Hepatocyte (in vitro differentiated cells): ENCODE results near the gene ALDH4A1. TPM values are rescaled to one million over a fixed set of nuclear protein-coding genes. Genes with fewer than 3 reads are reported as not detected.

ENCODE experiments used
- DNase-seq: peaks from one replicate; pipeline ENCODE4 v3.0.0-alpha.2; 2016; ENCODE audit warnings: low spot score
- H2AFZ ChIP-seq: fragments of 200-600 bp; sonication (generic); 2 replicates; pipeline ENCODE4 v1.6.0; 2016; ENCODE audit warnings: antibody characterized with exemption, mild to moderate bottlenecking
- H3K27ac ChIP-seq: fragments of 200-600 bp; sonication (generic); 2 replicates; pipeline ENCODE4 v1.5.1; 2016; ENCODE audit warnings: mild to moderate bottlenecking
- H3K27me3 ChIP-seq: fragments of 200-600 bp; sonication (generic); 2 replicates; pipeline ENCODE4 v1.6.1; 2016
- H3K36me3 ChIP-seq: fragments of 200-600 bp; sonication (generic); replicated peaks from 2 replicates; pipeline ENCODE4 v1.5.1; 2016; ENCODE audit warnings: low read depth; ENCODE audit not compliant: insufficient read depth
- H3K4me1 ChIP-seq: fragments of 200-600 bp; sonication (generic); 2 replicates; pipeline ENCODE4 v1.5.1; 2016; ENCODE audit warnings: mild to moderate bottlenecking, moderate library complexity; ENCODE audit not compliant: insufficient read depth
- H3K4me2 ChIP-seq: fragments of 200-600 bp; sonication (generic); 2 replicates; pipeline ENCODE4 v1.6.0; 2016
- H3K4me3 ChIP-seq: fragments of 200-600 bp; sonication (generic); 2 replicates; pipeline ENCODE4 v1.5.1; 2016; ENCODE audit warnings: mild to moderate bottlenecking
- H3K79me2 ChIP-seq: fragments of 200-600 bp; sonication (generic); 2 replicates; pipeline ENCODE4 v1.6.0; 2017; ENCODE audit warnings: mild to moderate bottlenecking
- H3K9me2 ChIP-seq: fragments of 200-600 bp; sonication (generic); replicated peaks from 2 replicates; pipeline ENCODE4 v1.6.0; 2017; ENCODE audit warnings: mild to moderate bottlenecking; ENCODE audit not compliant: insufficient read depth
- H3K9me3 ChIP-seq: fragments of 200-600 bp; sonication (generic); 2 replicates; pipeline ENCODE4 v1.5.1; 2016; ENCODE audit warnings: low read depth, mild to moderate bottlenecking
- H4K20me1 ChIP-seq: fragments of 200-600 bp; sonication (generic); 2 replicates; pipeline ENCODE4 v1.6.0; 2016; ENCODE audit warnings: mild to moderate bottlenecking; ENCODE audit not compliant: insufficient read depth, poor library complexity, severe bottlenecking
- EZH2 ChIP-seq: fragments of 200-600 bp; sonication (generic); IDR thresholded peaks from 2 replicates; pipeline ENCODE4 v1.6.1; 2016; ENCODE audit warnings: antibody characterized with exemption, mild to moderate bottlenecking, borderline replicate concordance
- EZH2phosphoT487 ChIP-seq: fragments of 200-600 bp; sonication (generic); IDR thresholded peaks from one replicate; pipeline ENCODE4 v1.6.1; 2018; ENCODE audit warnings: antibody characterized with exemption, mild to moderate bottlenecking, low read depth, moderate library complexity; ENCODE audit not compliant: unreplicated experiment, severe bottlenecking
- WGBS: methylation state at CpG from one replicate; pipeline ENCODE4 v1.1.6; 2016; ENCODE audit warnings: low lambda C conversion rate; ENCODE audit errors: missing lambda C conversion rate; 5-methylcytosine and 5-hydroxymethylcytosine counted together
- polyA plus RNA-seq: library from polyadenylated mRNA; unstranded; fragments of >200 nt; fragmentation: Nextera tagmentation; extraction: Ambion mirVana; gene quantifications from 2 replicates; pipeline ENCODE4 v1.2.1, GENCODE V29; 2016
- total RNA-seq: library from RNA; depleted of rRNA; stranded (reverse); fragments of >200 nt; gene quantifications from 2 replicates; pipeline ENCODE4 v1.2.3, GENCODE V29; 2014
- TF ChIP-seq, protein P1 (sequence below): fragments of 200-600 bp; sonication (generic); IDR thresholded peaks from 2 replicates; pipeline ENCODE4 v1.5.1; 2016; ENCODE audit warnings: antibody characterized with exemption, mild to moderate bottlenecking; ENCODE audit not compliant: poor library complexity

Gene ALDH4A1
- total and polyA plus RNA-seq, 2 experiments from 2014 or later: 41.4 to 49.1 TPM

DNA sequence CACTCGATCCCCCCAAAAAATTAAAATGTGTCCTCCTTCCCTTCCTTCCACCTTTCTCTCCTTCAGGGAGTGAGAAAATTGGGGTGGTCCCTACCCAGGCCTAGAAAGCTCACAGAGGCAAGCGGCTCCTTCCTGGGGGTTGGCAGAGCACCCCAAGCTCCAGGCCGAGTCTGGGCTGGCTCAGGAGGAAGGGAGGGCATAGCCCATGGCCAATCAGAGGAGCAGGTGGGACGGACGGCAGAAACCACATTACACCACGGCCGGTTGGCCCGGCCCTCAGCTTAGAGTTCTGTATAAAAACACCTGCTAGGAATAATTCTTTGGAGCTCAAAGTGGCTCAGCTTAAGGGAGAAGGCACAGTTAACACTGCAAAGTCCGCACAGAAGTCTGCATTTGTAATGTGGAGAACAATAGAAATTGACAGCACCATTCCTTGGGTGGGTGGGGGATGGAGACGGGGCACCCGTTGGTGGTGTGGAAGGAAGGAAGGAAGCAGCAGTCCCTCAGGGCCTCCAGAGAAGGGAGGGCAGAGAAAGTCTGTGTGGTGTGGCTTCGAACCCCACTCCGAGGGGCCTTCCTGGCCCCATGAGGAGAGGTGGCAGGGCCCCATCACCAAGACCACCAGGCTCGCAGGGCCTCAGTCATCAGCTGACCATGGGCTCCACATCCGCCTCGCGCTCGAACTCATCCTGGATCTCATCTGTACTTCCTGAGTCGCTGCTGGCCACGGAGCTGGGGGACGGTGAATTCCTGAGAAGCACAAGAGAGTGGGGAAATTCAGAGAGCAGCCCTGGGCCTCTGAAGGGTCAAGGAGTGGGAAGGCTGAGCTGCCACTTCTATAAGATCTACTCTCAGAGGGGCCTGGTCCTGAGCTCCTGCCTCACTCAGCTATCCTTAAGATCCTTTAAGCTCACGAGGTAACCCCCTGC, 5.8 kb upstream of the ALDH4A1 start:
- Histone ChIP-seq H3K4me1 (peaks cover 5% of the 10 kb centered on the region), H3K79me2 (no peaks in the 10 kb centered on the region), H3K4me2 (no peak overlapping the region), H3K9me3 (no peaks in the 10 kb centered on the region), H4K20me1 (no peaks in the 10 kb centered on the region), H3K27me3 (no peaks in the 10 kb centered on the region), H2AFZ (no peak overlapping the region), H3K36me3 (no peaks in the 10 kb centered on the region), H3K4me3 (no peak overlapping the region), H3K9me2 (no peaks in the 10 kb centered on the region), H3K27ac (no peak overlapping the region)
- WGBS: 83% methylated on average over 22 of the region's 22 CpGs
- no peak for DNase-seq
- TF ChIP-seq, protein P1, sequence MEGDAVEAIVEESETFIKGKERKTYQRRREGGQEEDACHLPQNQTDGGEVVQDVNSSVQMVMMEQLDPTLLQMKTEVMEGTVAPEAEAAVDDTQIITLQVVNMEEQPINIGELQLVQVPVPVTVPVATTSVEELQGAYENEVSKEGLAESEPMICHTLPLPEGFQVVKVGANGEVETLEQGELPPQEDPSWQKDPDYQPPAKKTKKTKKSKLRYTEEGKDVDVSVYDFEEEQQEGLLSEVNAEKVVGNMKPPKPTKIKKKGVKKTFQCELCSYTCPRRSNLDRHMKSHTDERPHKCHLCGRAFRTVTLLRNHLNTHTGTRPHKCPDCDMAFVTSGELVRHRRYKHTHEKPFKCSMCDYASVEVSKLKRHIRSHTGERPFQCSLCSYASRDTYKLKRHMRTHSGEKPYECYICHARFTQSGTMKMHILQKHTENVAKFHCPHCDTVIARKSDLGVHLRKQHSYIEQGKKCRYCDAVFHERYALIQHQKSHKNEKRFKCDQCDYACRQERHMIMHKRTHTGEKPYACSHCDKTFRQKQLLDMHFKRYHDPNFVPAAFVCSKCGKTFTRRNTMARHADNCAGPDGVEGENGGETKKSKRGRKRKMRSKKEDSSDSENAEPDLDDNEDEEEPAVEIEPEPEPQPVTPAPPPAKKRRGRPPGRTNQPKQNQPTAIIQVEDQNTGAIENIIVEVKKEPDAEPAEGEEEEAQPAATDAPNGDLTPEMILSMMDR: no peak
- TF ChIP-seq EZH2phosphoT487 (no peak), EZH2 (no peak)

DNA sequence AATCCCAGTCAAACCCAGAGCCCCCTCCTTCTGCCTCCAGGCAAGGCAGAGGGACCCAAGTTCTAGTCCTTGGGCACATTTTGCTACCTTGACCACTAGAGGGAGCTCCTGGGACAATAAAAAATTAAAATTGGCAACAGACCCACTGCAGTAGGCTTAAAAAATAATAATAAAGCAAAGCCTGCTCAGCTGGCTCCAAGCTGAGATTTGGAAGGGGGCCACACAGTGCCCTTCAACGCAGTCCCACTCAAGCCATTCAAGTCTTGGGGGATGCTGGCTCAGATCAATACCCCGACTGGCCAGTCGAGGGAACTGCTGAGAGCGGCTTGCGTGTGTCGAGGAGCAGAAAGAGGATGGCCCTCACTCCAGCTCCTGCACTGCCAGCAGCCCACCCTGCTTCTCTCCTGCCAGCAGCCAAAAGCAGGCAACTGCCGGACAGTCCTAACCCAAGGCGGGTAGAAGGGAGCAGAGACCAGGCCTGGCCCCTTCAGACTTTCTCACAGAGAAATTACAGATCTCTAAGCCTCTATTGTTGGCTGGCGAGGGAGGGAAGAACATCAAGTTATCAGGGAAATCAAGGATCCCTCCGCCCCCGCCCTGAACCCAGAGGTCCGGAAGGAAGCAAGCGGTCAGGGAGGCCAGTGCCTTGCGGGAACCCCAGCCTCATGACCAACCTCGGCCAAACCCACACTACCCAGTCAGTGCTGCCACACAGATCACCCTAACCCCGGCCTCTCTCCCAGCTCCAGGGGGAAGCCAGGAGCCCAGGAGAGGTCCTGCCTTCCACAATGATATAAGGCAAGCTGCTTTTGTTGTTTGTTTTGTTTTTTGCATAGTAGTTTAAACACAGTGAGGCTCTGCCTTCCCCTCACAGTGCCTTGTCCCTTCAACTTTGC, 4.9 kb upstream of the ALDH4A1 start:
- Histone ChIP-seq H3K27me3 (no peaks in the 10 kb centered on the region), H3K79me2 (no peaks in the 10 kb centered on the region), H3K36me3 (no peaks in the 10 kb centered on the region), H3K4me2 (no peak overlapping the region), H3K27ac (no peak overlapping the region), H4K20me1 (no peaks in the 10 kb centered on the region), H3K4me3 (no peak overlapping the region), H3K4me1 (peaks cover 6% of the 10 kb centered on the region), H2AFZ (no peak overlapping the region), H3K9me3 (no peaks in the 10 kb centered on the region), H3K9me2 (no peaks in the 10 kb centered on the region)
- 73% methylated on average over 16 of the region's 16 CpGs for WGBS
- no peak for TF ChIP-seq EZH2phosphoT487
- TF ChIP-seq, protein P1: peak; percentile 97
- DNase-seq: peak; percentile 71

DNA sequence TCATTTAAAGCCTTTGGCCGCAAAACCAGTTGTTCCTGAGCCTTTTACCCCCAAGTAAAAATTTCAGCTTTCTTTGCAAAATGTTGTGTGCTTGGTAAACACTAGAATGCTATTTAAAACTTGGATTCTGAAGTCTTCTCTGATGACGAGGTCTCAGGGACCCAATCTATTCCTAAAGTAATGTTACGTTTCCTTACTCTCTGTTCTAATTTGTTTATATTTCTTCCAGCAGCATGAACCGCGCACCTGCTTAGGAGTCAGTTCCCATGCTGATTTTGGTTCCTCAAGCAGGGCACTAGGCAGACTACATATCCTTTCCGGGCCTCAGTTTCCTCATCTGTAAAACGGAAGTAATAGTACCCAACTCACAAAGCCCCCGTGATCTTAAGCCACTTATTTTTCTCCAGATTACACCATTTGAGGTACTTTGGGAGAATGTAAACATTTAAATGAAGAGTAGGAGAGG, 969 bp upstream of the ALDH4A1 start:
- peak overlapping the region; percentile 17 for H3K4me3 ChIP-seq
- 51% methylated on average over 8 of the region's 8 CpGs for WGBS
- H3K27me3 ChIP-seq: peaks cover 10% of the 10 kb centered on the region
- DNase-seq: no peak
- H3K4me1 ChIP-seq: peaks cover 6% of the 10 kb centered on the region
- no peaks in the 10 kb centered on the region for H3K9me2 ChIP-seq
- no peaks in the 10 kb centered on the region for H4K20me1 ChIP-seq
- TF ChIP-seq, protein P1: no peak
- peak overlapping the region; percentile 21 for H2AFZ ChIP-seq
- H3K27ac ChIP-seq: peak overlapping the region; percentile 15
- no peaks in the 10 kb centered on the region for H3K9me3 ChIP-seq
- H3K4me2 ChIP-seq: peak overlapping the region; percentile 81
- no peaks in the 10 kb centered on the region for H3K36me3 ChIP-seq
- no peaks in the 10 kb centered on the region for H3K79me2 ChIP-seq
